Measurements from ENCODE around the gene ALCAM.
"Not testable (repeated sequence)": the region's sequence is repeated elsewhere in the genome, so short reads cannot be mapped to it uniquely, and the experiment has no call there.

ALCAM gene

GRCh38 chr3:105392598-105392997 lies 25.9 kb downstream of the ALCAM start:
- DNase-seq = not testable (repeated sequence)

- DNase-seq = no peak
Measured at GRCh38 chr3:105394177-105394576, 27.5 kb downstream of the ALCAM start.

- peak; percentile 7 for DNase-seq
Measured at GRCh38 chr3:105397974-105398373, 31.3 kb downstream of the ALCAM start.

GRCh38 chr3:105398437-105398836 lies 31.7 kb downstream of the ALCAM start:
- DNase-seq = no peak

- DNase-seq = no peak
Measured at GRCh38 chr3:105399062-105399461, 32.4 kb downstream of the ALCAM start.

GRCh38 chr3:105399611-105400010 lies 32.9 kb downstream of the ALCAM start:
- no peak for DNase-seq

GRCh38 chr3:105401254-105401653 lies 34.5 kb downstream of the ALCAM start:
- no peak for DNase-seq

GRCh38 chr3:105401691-105402149 lies 35.0 kb downstream of the ALCAM start:
- no peak for DNase-seq

- DNase-seq = no peak
Measured at GRCh38 chr3:105402287-105402801, 35.6 kb downstream of the ALCAM start.

GRCh38 chr3:105403034-105403433 lies 36.3 kb downstream of the ALCAM start:
- not testable (repeated sequence) for DNase-seq

GRCh38 chr3:105406268-105406667 lies 39.6 kb downstream of the ALCAM start:
- no peak for DNase-seq

- no peak for DNase-seq
Measured at GRCh38 chr3:105409364-105409763, 42.7 kb downstream of the ALCAM start.

GRCh38 chr3:105413343-105413887 lies 46.7 kb downstream of the ALCAM start:
- no peak for DNase-seq

- no peak for DNase-seq
Measured at GRCh38 chr3:105414841-105415240, 48.1 kb downstream of the ALCAM start.

GRCh38 chr3:105415951-105416350 lies 49.2 kb downstream of the ALCAM start:
- no peak for DNase-seq

GRCh38 chr3:105417525-105418289 lies 51.0 kb downstream of the ALCAM start:
- no peak for DNase-seq

- no peak for DNase-seq
Measured at GRCh38 chr3:105422645-105423044, 55.9 kb downstream of the ALCAM start.

- DNase-seq = no peak
Measured at GRCh38 chr3:105423397-105423796, 56.7 kb downstream of the ALCAM start.

GRCh38 chr3:105424412-105425152 lies 57.9 kb downstream of the ALCAM start:
- DNase-seq = no peak

- no peak for DNase-seq
Measured at GRCh38 chr3:105425153-105425502, 58.4 kb downstream of the ALCAM start.

- DNase-seq = no peak
Measured at GRCh38 chr3:105427332-105427731, 60.6 kb downstream of the ALCAM start.

GRCh38 chr3:105429034-105429762 lies 62.5 kb downstream of the ALCAM start:
- DNase-seq = no peak

GRCh38 chr3:105430455-105430854 lies 63.7 kb downstream of the ALCAM start:
- no peak for DNase-seq

Data from NCI-H524 treated with DMSO at 0.1 percent for 48 hours (cell line).